ENCODE data around the gene EPHB3.

Gene EPHB3

GRCh38 chr3:184581331-184581855 is 19.8 kb downstream of the EPHB3 start:
- no peak for DNase-seq (ENCODE audit: low spot score)

- DNase-seq (ENCODE audit: low spot score), result peak; percentile 74
These were observed 21.3 kb downstream of the EPHB3 start for GRCh38 chr3:184582646-184583577.

- peak; percentile 74 for DNase-seq (ENCODE audit: low spot score)
These were observed 22.2 kb downstream of the EPHB3 start for GRCh38 chr3:184583578-184584451.

GRCh38 chr3:184584464-184584891 is 22.9 kb downstream of the EPHB3 start:
- DNase-seq (ENCODE audit: low spot score), result no peak

- DNase-seq (ENCODE audit: low spot score), result no peak
These were observed 24.0 kb downstream of the EPHB3 start for GRCh38 chr3:184585545-184585944.

GRCh38 chr3:184586851-184587250 is 25.3 kb downstream of the EPHB3 start:
- no peak for DNase-seq (ENCODE audit: low spot score)

- no peak for DNase-seq (ENCODE audit: low spot score)
These were observed 27.2 kb downstream of the EPHB3 start for GRCh38 chr3:184588776-184589175.

- DNase-seq (ENCODE audit: low spot score), result no peak
These were observed 29.2 kb downstream of the EPHB3 start for GRCh38 chr3:184590795-184591194.

- no peak for DNase-seq (ENCODE audit: low spot score)
These were observed 30.2 kb downstream of the EPHB3 start for GRCh38 chr3:184591789-184592188.

GRCh38 chr3:184592371-184593219 is 31.0 kb downstream of the EPHB3 start:
- peak; percentile 70 for DNase-seq (ENCODE audit: low spot score)

GRCh38 chr3:184593220-184593927 is 31.8 kb downstream of the EPHB3 start:
- DNase-seq (ENCODE audit: low spot score), result no peak

GRCh38 chr3:184593928-184594303 is 32.3 kb downstream of the EPHB3 start:
- DNase-seq (ENCODE audit: low spot score), result no peak

- DNase-seq (ENCODE audit: low spot score), result no peak
These were observed 32.9 kb downstream of the EPHB3 start for GRCh38 chr3:184594371-184595001.

GRCh38 chr3:184595726-184596125 is 34.1 kb downstream of the EPHB3 start:
- DNase-seq (ENCODE audit: low spot score), result no peak

- no peak for DNase-seq (ENCODE audit: low spot score)
These were observed 34.6 kb downstream of the EPHB3 start for GRCh38 chr3:184596233-184596632.

GRCh38 chr3:184596886-184597575 is 35.4 kb downstream of the EPHB3 start:
- DNase-seq (ENCODE audit: low spot score), result no peak

- DNase-seq (ENCODE audit: low spot score), result no peak
These were observed 36.4 kb downstream of the EPHB3 start for GRCh38 chr3:184597829-184598573.

- DNase-seq (ENCODE audit: low spot score), result no peak
These were observed 37.0 kb downstream of the EPHB3 start for GRCh38 chr3:184598574-184598927.

- DNase-seq (ENCODE audit: low spot score), result no peak
These were observed 37.6 kb downstream of the EPHB3 start for GRCh38 chr3:184599143-184599542.
